Activated naive CD4-positive, alpha-beta T cell treated with anti-CD3 and anti-CD28 coated beads, Interleukin-2, amount 50 U/mL, for 16 hours (primary cell): ENCODE measurements around the gene SAFB.

Source experiments
- DNase-seq: peaks from one replicate; pipeline ENCODE4 v3.0.0-alpha.2; 2020

SAFB gene

DNA sequence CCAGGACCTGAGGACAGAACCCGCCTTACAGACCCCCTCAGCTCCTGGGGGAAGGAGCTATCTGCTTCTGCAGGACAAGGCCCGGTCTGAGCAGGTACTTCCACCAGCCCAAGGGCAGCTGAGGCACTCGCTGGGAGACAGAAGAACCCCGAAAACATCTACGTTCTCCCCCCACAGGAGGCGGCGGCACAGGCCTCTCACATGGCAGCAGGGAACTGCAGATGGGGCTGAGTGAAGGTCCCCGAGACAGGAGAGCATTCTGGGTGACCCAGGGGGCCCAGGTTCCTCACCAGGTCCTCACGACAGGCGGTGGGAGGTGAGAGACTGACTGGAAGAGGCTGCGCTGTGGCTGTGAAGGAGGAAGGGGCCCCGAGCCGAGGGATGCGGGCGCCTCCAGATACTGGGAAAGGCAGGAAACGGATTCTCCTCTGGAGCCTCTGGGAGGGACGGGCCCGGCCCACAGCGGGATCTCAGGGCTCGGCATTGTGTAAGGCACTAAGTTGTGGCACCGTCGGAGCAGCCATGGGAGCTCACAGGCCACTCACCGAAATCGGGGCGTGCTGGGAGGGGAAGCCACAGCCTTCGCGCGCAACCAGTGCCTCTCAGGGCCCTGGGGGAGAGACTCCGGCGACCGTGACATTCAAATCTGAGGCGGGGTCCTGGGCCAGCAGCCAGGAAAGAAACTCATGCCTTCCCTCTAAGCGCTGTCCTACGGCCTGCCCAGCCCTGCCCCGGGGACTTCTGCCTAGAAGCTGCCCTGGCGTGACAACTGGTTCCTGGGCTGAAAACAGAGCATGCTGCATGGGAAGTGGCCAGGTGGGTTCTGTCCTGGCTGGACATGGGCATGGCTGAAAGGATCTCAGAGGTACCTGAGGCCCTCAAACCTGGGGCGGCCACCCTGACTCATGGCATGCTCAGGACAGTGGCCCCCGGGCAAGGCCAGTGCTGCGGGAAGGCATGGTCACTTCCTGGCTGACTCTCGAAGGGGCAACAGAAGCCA, 81.2 kb downstream of the SAFB start:
- DNase-seq: no peak

DNA sequence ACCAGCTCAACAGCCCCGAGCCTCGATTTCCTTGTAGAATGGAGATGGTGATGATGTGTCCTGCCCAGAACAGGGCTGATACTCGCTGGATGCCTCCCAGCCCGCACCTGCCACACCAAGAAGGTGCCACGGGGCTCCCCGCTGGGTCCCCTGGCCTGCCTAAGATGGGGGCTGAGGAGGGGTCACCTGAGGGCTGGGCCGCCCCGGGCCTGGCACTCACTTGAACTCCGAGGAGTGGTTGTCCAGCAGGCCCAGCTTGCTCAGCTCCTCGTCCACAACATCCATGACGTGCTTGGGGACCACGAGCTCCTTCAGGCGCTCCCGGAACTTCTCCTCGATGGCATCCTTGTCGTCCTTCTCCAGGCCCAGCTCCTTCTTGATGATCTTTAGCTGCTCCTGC, 82.7 kb downstream of the SAFB start:
- no peak for DNase-seq

DNA sequence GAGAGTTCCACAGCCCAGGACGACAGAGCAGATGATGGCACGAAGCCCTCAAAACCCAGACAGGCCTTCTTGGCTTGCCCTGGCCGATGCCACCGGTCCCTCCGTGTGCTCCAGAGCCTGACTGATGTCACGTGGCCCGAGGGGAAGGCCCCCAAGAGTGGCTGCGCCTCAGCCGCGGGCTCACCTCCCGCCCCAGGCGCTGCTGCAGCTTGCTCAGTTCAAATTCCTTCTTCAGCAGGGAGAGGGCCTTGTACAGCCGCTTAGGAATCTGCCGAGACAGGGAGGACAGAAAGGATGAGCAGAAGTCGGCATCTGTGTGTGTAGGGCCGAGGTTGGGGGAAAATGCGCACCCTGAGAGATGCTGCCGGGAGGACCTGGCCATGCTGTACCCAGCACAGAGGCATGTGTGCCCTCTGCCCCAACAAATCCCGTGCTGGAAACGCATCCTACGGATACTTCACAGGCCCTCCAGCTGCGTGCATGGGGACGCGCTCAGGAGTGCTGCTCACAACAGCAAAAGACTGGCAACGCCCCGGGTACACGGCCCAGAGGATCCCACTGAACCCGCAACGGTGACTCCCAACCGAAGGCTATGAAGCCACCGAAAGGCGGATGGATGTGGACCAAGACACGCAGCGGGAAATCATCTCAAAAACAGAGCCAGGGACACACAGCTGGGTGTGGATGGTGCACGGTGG, 84.1 kb downstream of the SAFB start:
- no peak for DNase-seq

DNA sequence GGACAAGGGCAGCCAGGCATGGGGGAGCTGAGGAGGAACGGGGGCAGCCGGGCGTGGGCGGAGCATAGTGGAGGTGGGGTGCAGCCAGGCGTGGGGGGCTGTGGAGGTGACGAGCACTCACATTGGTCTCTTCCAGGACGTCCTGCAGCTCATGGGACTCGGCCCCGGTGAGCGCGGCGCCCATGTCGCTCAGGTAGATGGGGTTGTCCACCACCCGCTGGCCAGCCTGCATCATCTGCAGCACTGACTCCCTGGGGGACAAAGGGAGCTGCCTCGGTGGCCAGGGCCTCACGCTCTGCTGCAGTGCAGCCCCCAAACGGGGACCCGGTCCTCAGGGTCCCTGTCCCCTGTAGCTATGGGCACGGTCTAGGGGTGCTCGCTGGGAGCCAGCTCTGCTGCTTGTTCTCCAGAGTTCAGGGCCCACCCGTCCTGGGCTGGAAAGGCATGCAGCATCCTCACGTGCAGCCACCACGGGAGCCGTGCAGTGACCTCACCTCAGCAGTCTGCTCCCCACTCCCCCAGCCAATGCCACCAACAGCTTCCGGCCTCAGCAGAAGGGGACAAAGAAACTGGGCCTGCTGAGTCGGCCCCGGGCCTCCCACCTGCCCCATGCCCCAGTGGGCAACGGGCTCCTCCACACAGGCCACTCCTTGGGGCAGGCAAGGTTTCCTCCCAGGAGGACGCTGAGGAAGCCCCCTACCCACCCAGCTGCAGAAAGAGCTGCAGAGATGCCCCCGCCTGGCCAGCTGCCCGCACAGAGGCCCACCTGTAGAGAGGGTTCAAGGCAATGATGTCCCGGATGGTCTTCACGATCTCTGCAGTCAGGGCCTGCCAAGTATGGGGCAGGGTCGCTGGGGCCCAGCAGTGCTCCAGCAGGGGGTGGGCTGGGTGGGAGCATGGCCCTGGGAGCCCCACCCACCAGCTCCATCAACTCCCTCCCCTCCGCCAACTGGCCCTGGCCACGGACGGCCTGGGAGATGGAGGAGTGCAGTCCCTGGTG, 85.0 kb downstream of the SAFB start:
- no peak for DNase-seq

DNA sequence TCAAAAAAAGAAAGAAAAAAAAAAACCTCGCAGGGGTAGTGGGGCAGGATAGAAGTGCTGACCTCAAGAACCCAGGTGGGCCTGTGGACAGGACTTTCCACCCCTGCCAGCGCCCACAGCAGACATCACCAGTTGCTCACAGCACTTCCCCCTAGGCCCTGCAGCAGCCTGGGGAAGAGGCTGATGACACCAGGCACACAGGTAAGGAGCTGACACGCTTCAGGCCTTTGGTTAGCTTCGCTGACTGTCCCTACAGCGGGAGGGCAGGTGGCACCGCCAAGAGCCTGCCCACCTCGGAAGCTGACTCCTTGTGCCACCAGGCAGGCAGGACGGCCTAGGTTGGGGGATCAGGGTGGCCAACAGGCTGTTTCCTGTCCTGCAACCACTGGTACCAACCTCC, 88.1 kb downstream of the SAFB start:
- no peak for DNase-seq

DNA sequence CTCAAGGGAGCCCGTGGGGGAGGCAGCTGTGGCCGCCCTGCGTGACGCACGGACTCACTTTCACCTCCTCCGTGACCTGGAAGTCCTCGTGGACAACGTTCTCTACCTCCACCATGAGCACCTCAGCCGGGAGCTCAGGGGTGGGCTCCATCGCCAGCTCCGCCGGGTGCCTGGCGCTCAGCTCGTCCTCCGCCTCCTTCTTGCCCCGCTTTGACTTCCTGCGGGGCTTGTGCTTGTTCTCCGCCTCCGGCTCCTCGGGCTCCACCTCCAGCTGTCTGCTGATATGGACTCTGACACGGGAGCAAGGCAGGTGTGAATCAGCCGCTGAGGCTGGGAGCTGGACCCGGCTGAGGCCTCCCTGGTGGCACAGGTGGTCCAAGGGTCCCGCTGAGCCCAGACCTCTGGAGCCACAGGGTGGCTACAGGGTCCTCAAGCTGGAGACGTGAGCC, 88.9 kb downstream of the SAFB start:
- DNase-seq: no peak

DNA sequence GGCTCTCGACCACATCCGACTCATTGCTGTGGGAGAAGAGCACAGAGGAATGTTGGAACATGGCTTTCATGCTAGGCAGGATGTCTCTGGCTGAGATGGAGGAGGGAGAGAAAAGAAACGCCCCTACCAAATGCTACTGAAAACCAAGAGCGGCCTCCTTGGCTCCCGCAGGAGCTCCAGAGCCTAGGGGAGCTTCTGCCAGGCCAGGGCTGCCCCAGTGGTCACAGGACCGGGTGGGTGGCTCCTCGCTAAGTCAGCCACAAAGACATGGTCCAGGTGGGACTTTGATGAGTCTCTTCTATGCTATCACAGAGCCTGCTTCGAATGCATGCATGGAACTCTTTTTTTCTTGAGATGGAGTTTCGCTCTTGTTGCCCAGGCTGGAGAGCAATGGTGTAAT, 90.3 kb downstream of the SAFB start:
- DNase-seq: no peak

DNA sequence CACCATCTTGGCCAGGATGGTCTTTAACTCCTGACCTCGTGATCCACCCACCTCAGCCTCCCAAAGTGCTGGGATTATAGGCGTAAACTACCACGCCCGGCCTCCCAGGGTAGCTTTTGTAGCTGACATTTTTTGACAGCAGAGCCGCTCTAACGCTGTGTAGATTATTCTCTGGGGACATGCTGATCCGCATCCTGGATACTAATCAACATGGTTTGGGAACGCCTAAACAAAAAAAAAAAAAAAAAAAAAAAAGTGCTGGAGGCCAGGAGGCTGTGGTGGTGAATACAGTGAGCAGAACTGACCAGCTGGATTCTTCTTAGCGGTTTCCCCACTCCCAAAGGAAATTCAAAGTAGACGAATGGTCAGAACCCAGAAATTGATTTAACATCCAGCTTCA, 91.9 kb downstream of the SAFB start:
- no peak for DNase-seq

DNA sequence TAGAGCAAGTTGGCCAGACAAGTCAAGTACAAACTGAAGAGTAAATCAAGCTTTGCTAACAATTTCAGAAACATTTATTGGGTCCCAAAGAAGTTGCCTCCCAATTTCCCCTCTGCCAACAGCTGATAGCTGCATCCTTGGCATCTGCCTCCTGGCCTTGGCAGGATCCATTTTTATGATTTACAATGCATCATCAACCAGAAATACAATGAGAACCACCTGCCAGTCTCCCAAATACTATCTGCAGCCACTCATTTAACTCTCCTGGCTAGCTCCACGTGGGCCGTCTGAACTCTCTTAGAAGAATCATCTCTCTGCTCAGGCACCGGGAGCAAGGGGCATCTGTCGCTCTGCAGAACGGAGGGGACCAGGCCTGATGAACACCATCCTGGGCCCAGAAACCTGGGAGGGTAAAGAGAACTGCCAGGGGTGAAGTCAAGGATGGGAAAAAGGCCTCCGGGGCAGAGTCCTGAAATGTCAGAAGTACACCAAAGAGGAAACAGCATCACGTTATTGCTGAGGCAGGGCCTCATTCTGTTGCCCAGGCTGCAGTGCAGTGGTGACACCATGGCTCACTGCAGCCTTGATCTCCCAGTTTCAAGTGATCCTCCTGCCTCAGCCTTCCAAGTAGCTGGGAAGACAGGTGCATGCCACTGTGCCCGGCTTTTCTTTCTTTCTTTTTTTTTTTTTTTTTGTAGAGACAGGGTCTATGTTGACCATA, 94.5 kb downstream of the SAFB start:
- no peak for DNase-seq
